K562 (cell line): ENCODE data around the gene HSPB1. TPM values are rescaled to one million over a fixed set of nuclear protein-coding genes. Genes with fewer than 3 reads are reported as not detected.

Experiments
- BMI1 ChIP-seq: fragments of 150-350 bp; IDR thresholded peaks from 2 replicates; pipeline ENCODE4 v1.6.1; 2014; ENCODE audit warnings: low read length
- COPS2 ChIP-seq: fragments of 450-650 bp; conservative IDR thresholded peaks from 2 replicates; pipeline ENCODE4 v1.6.1; 2016; ENCODE audit warnings: mild to moderate bottlenecking, moderate library complexity
- E2F5 ChIP-seq: sonication (generic); formaldehyde crosslinking; IDR thresholded peaks from 2 replicates; pipeline ENCODE4 v1.8.0; 2022; ENCODE audit warnings: mild to moderate bottlenecking, missing genetic modification reagents
- EP400 ChIP-seq: fragments of 450-650 bp; IDR thresholded peaks from 2 replicates; pipeline ENCODE4 v1.6.1; 2017; ENCODE audit warnings: antibody characterized with exemption, mild to moderate bottlenecking, moderate library complexity
- FOXK1 ChIP-seq: sonication (generic); formaldehyde crosslinking; IDR thresholded peaks from 2 replicates; pipeline ENCODE4 v1.8.0; 2022; ENCODE audit warnings: missing genetic modification reagents, mild to moderate bottlenecking, borderline replicate concordance
- GTF2F1 ChIP-seq: IDR thresholded peaks from 2 replicates; pipeline ENCODE4 v1.6.1; 2011; ENCODE audit warnings: low read depth, low read length, improper control_type of control experiment
- HDAC2 ChIP-seq: fragments of 450-650 bp; IDR thresholded peaks from 2 replicates; pipeline ENCODE4 v1.6.1; 2016; ENCODE audit warnings: mild to moderate bottlenecking
- HDAC6 ChIP-seq: IDR thresholded peaks from 2 replicates; pipeline ENCODE4 v1.6.1; 2012; ENCODE audit warnings: low read depth, mild to moderate bottlenecking, control low read depth, inconsistent platforms, low read length, moderate library complexity
- KDM5B ChIP-seq: fragments of 200-600 bp; sonication (generic); IDR thresholded peaks from 2 replicates; pipeline ENCODE4 v1.6.1; 2012; ENCODE audit warnings: low read depth, mild to moderate bottlenecking, moderate library complexity, low read length, control low read depth, inconsistent platforms; ENCODE audit not compliant: insufficient replicate concordance
- NFE2L1 ChIP-seq: fragments of 450-650 bp; IDR thresholded peaks from 2 replicates; pipeline ENCODE4 v1.6.1; 2016; ENCODE audit warnings: missing genetic modification characterization, low read depth, mild to moderate bottlenecking, missing compliant biosample characterization, moderate library complexity, borderline replicate concordance
- NRF1 ChIP-seq, 2 experiments: fragments of 450-650 bp; IDR thresholded peaks in 1 of 2; conservative IDR thresholded peaks in 1 of 2; 2 replicates each; pipeline ENCODE4 v1.6.1; 2014; ENCODE audit warnings: mild to moderate bottlenecking in 2 of 2
- PRPF4 ChIP-seq: fragments of 200-400 bp; formaldehyde crosslinking; IDR thresholded peaks from one replicate; pipeline ENCODE4 v1.6.1; 2017; ENCODE audit warnings: low read length, low read depth, mild to moderate bottlenecking; ENCODE audit not compliant: insufficient read depth, poor library complexity, severe bottlenecking
- RNF2 ChIP-seq: sonication (generic); IDR thresholded peaks from 2 replicates; pipeline ENCODE4 v1.6.1; 2016
- RUNX1 ChIP-seq: sonication (generic); IDR thresholded peaks from 2 replicates; pipeline ENCODE4 v1.6.1; 2016; ENCODE audit warnings: antibody characterized with exemption, low read depth
- SP1 ChIP-seq: sonication (generic); formaldehyde crosslinking; IDR thresholded peaks from 2 replicates; pipeline ENCODE4 v1.8.1; 2022; ENCODE audit warnings: mild to moderate bottlenecking, missing genetic modification reagents
- SREBF1 ChIP-seq: fragments of 150-350 bp; IDR thresholded peaks from 2 replicates; pipeline ENCODE4 v1.6.1; 2014; ENCODE audit warnings: antibody characterized with exemption, low read depth, low read length, borderline replicate concordance
- SUPT5H ChIP-seq: fragments of 450-650 bp; IDR thresholded peaks from 2 replicates; pipeline ENCODE4 v1.6.1; 2016
- XRCC3 ChIP-seq: fragments of 450-650 bp; IDR thresholded peaks from 2 replicates; pipeline ENCODE4 v1.6.1; 2017; ENCODE audit warnings: mild to moderate bottlenecking, moderate library complexity
- ZC3H4 ChIP-seq: sonication (generic); formaldehyde crosslinking; IDR thresholded peaks from 2 replicates; pipeline ENCODE4 v1.9.0; 2021; ENCODE audit warnings: missing genetic modification reagents, borderline replicate concordance
- ZNF133 ChIP-seq: fragments of 250-450 bp; sonication (Bioruptor Pico); IDR thresholded peaks from 2 replicates; pipeline ENCODE4 v1.4.0; 2020; ENCODE audit warnings: mild to moderate bottlenecking
- ZNF717 ChIP-seq: fragments of 250-450 bp; sonication (Bioruptor Pico); IDR thresholded peaks from 2 replicates; pipeline ENCODE4 v1.5.0; 2021
- polyA plus RNA-seq, 8 experiments: library from polyadenylated mRNA; depleted of rRNA in 4 of 8; stranded (reverse) in 5 of 8; unstranded in 3 of 8; fragments of >200 nt; fragmentation: Nextera tagmentation in 2 of 8; fragmentation: Illumina TruSeq in 1 of 8; extraction: Ambion mirVana in 2 of 8; extraction: Trizol in 1 of 8; gene quantifications; 2 replicates each; pipeline versions ENCODE4 v1.2.1 to v1.2.3, GENCODE V29; 2011 to 2014; ENCODE audit warnings: inconsistent platforms in 1 of 8, missing spikeins in 1 of 8
- total RNA-seq, 7 experiments: library from RNA; depleted of rRNA in 6 of 7; stranded (reverse); fragments of >200 nt in 6 of 7; fragmentation: Illumina TruSeq in 2 of 7; extraction: Trizol in 2 of 7; gene quantifications; 2 replicates each; pipeline versions ENCODE4 v1.2.1 to v1.2.3, GENCODE V29; 2011 to 2021; ENCODE audit warnings: low replicate concordance in 1 of 7
- TF ChIP-seq, protein P1 (sequence below): fragments of 250-450 bp; sonication (Bioruptor Pico); IDR thresholded peaks from 2 replicates; pipeline ENCODE4 v1.5.1; 2021; ENCODE audit warnings: mild to moderate bottlenecking
- TF ChIP-seq, protein P2 (sequence below): sonication (generic); formaldehyde crosslinking; IDR thresholded peaks from 2 replicates; pipeline ENCODE4 v1.9.0; 2022; ENCODE audit warnings: mild to moderate bottlenecking, missing genetic modification reagents
- TF ChIP-seq, protein P3 (sequence below), 3 experiments: fragments of 200-800 bp in 1 of 3; sonication (Bioruptor generic) in 1 of 3; sonication (generic) in 1 of 3; formaldehyde crosslinking in 1 of 3; IDR thresholded peaks; 2 replicates each; pipeline versions ENCODE4 v1.6.1 to v1.8.0; 2016 to 2022; ENCODE audit warnings: mild to moderate bottlenecking in 2 of 3, missing compliant biosample characterization in 2 of 3, missing genetic modification characterization in 2 of 3, missing genetic modification reagents in 1 of 3

Gene HSPB1
- total and polyA plus RNA-seq, 9 of the 15 experiments (the other 6 are each of a cell fraction or from before 2014, with no cell fraction given): 27.1 to 522 (median 138) TPM

- TF ChIP-seq HDAC6 (0 out of 2 replicates have a peak, but pooled peaks have one; percentile 35), ZC3H4 (CRISPR knock-in tag) (no peak), COPS2 (no peak), SUPT5H (no peak), EP400 (no peak), PRPF4 (no peak), ZNF133 (CRISPR knock-in tag) (no peak), NRF1 (conservative IDR thresholded peaks at IDR 0.05 in 1 of 2, IDR thresholded peaks at IDR 0.05 in 1 of 2) (peak in 1 of 2 experiments; percentile 32; a peak in 2 of 4 replicates), HDAC2 (no peak), E2F5 (CRISPR knock-in tag) (no peak), GTF2F1 (no peak), BMI1 (no peak), SP1 (no peak), SREBF1 (no peak), FOXK1 (CRISPR knock-in tag) (no peak), XRCC3 (no peak), NFE2L1 (tag) (no peak), RUNX1 (no peak), KDM5B (no peak), RNF2 (no peak), ZNF717 (CRISPR knock-in tag) (no peak)
- TF ChIP-seq, protein P1, sequence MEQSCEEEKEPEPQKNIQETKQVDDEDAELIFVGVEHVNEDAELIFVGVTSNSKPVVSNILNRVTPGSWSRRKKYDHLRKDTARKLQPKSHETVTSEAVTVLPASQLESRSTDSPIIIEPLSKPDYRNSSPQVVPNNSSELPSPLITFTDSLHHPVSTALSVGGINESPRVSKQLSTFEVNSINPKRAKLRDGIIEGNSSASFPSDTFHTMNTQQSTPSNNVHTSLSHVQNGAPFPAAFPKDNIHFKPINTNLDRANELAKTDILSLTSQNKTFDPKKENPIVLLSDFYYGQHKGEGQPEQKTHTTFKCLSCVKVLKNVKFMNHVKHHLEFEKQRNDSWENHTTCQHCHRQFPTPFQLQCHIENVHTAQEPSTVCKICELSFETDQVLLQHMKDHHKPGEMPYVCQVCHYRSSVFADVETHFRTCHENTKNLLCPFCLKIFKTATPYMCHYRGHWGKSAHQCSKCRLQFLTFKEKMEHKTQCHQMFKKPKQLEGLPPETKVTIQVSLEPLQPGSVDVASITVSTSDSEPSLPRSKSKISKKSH (CRISPR knock-in tag): no peak
- TF ChIP-seq, protein P2, sequence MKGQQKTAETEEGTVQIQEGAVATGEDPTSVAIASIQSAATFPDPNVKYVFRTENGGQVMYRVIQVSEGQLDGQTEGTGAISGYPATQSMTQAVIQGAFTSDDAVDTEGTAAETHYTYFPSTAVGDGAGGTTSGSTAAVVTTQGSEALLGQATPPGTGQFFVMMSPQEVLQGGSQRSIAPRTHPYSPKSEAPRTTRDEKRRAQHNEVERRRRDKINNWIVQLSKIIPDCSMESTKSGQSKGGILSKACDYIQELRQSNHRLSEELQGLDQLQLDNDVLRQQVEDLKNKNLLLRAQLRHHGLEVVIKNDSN (CRISPR knock-in tag): no peak
- TF ChIP-seq, protein P3, sequence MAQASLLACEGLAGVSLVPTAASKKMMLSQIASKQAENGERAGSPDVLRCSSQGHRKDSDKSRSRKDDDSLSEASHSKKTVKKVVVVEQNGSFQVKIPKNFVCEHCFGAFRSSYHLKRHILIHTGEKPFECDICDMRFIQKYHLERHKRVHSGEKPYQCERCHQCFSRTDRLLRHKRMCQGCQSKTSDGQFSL (CRISPR knock-in tag; IDR thresholded peaks at IDR 0.05): peak; percentile 50; the same call in 1 of the 2 replicates
- TF ChIP-seq, protein P3 (tag; IDR thresholded peaks at IDR 0.05): 0 out of 4 replicates have a peak, but pooled peaks of 1 of the 2 experiments have one; percentile 15
Observed at GRCh38 chr7:76282344-76283253, 19.9 kb upstream of the HSPB1 start (continued).
